Fibroblast of skin of back (primary cell): Measurements from ENCODE around the gene STEAP2.
A peak's percentile ranks its signal among the peaks of the same experiment; 100 is the strongest.

Experiments used
- DNase-seq: peaks from one replicate; pipeline ENCODE4 v3.0.0-alpha.2; 2013

The STEAP2 gene

DNA sequence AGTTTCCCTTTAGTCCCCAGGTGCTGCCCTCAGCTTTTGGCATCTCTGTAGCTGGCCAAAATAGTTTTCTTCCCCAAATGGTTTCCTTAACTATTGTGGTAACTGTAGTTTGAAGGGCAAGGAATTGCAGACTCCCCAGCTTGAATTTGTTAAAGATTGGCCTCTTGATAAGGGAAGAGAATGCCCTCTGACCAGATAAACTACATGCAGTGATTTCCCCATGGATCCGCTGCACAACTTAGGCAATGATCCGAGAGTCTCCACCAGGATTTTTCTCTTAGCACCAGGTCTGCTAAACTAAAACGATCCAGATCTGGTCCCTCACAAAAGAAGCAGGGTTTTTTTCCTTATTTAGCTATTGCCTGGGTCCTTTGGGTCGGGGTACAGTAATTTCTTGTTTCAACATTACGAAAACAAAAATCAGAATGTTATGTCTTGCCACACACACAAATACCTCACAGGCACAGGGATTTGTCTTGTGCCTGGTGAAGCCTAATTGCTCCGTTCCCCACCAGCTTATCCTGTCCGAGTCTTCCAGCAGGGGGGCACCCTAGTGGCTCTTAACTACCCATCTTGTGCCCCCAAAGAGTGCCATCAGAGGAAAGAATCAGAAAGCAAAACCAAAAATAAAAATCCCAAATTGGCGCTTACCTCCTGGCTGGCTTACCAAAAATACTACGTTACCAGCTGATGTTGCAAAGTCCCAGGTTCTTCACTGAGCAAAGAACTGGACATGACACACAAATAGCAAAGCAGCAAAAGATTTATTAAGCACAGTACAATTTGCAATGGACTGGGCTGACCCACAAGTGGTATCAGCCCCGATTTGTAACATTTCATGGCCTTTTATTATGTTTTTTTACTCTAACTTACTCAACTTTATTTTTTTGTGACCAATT lies 16.4 kb upstream of the STEAP2 start:
- no peak for DNase-seq

DNA sequence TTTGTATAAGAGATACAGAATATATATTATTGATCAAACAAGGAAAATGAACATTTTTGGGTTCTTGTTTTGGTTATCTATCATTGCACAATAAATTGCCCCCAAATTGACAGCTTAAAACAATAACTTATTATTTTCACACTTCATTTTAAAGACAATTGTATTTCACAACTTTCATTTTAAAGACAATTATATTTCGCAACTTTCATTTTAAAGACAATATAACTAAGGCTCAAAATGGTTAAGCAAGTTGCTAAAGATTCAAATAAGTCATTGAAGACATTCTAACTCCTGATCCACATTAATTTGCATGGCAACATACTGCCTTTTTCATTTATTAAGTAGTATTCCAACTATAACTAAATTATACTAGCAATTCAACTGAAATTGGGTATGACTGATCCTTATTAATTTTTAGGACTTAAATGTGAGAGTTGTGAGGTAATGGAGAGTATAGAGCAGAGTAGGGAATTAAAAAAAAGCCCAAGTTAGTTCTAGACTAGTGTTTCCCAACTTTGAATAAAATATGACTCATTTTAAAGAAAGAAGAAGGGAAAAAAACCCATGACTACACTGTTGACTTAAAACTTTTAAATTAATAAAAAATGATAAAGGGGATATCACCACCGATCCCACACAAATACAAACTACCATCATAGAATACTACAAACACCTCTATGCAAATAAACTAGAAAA lies 9.9 kb upstream of the STEAP2 start:
- DNase-seq: no peak

DNA sequence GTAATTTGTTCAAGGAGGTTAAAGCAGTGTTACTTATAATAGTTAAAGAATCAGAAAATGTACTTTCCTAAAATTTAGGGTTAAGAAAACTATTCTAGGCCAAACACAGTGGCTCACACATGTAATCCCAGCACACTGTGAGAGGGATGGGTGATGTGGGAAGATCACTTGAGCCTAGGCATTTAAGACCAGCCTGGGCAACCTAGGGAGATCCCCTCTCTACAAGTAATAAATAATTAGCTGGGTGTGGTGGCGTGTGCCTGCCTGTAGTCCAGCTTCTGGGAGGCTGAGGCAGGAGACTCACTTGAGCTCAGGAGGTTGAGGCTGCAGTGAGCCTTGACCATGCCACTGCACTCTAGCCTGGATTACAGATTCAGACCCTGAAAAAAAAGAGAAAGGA lies 3.6 kb upstream of the STEAP2 start:
- no peak for DNase-seq

DNA sequence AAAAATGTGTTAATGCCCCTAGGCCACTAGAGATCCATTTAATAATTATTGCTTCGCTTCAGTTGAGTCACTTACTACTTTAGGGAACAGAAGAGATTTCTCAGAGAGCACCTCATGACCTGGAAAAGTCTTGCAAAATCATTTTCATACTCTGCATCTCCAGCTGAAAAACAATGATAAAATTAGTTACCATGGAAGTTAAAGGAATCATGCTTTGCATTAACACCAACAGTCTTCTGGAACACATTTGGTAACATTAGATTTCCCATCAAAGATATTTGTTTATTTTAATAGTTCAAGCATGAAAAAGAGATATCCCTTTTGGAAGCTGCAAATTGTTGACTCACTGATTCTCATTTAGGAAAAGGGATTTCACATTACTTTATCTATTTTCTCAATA lies 1.8 kb upstream of the STEAP2 start:
- DNase-seq: no peak

DNA sequence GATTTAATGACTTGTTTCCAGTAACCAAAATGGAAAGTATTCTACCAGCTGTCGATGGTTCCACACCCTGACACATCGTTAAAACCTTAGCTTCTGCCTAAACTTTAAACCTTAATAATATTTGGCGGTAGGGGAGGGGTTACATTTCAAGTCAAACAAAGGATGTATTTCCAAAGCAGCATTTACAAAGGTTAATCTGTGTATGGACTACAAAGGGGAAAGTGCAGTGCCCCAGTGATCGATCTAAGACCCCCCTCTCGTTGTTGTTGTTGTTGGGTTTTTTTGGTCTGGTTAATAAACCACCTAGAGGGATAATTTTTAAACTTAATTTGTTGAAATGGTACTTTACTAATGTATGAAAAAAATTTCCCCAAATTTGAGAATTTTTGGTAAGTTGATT lies 1.1 kb upstream of the STEAP2 start:
- DNase-seq: no peak

DNA sequence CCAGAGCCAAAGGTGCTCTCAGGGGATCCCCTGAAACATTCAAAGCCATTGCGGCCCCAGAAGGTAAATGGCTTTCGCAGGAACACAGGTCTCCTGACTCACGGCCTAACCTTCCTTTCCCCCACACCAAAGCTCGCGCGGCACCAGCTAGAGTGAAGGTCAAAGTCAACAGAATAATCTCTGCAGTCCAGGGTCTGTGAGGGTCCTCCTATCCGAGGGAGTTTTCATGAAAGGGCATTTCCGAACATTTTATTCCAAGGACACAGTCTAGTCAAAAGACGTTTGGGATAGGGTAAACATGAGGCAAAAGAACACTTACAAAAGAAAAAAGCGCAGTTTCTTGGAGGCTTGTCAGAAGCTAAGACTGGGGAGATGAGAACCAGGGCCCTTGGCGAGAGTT lies 559 bp upstream of the STEAP2 start:
- DNase-seq: peak; percentile 2

DNA sequence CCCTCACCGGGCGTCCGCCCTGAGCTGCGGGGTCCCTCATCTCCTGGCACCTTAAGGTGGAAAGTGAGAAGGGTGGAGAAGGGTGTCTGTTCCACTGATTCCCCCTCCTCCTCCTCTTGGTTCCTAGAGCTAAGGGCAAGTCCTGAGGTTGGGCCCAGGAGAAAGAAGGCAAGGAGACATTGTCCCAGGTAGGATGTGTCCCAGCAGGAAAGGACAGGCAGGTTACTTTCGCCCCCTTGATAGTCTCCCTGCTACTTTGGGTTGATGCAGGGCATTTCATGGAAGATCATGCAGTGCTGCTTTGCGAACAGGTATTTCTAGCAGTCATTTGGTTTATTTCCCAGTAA lies 582 bp downstream of the STEAP2 start:
- no peak for DNase-seq

DNA sequence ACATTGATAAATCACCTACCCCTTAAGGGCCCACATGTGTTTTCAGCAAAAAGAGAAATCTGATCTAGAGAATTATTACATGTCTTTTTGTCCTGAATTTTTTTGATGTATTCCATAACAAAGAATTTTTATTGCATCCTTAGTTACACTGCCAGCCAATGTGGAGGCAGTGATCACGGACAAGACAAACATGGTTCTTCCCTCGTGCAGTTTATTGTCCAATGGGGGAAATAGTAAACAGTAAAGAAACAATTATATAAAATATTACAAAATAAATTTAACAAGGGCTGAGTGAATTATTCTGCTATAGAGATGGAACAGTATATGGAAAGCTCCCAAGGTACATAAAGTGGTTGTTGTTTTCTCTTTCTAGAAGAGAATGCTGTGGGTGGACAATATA lies 2.0 kb downstream of the STEAP2 start:
- no peak for DNase-seq

DNA sequence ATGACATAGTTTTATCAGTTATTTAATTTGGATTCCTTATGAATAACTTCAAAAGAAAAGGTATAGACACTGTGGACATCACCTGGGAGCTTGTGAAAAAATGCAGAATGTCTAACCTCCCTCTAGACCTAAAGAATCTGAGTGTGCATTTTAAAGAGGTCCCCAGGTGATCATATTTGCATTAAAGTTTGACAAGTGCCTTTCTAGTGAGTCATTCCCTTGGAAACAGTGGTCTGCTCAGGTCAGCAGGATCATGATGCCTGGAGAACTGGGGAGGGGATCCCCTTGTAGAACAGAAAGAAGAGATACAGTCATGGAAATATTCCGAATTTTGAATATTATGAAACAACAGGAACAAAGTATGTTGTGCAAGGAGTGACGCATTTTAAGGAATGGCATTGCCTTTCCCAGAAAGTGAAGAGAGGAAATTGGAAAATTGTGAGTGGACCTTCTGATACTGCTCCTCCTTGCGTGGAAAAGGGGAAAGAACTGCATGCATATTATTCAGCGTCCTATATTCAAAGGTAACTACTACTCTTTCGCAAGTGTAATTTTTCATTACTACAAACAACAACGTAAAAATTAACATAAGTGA lies 4.6 kb downstream of the STEAP2 start:
- no peak for DNase-seq

DNA sequence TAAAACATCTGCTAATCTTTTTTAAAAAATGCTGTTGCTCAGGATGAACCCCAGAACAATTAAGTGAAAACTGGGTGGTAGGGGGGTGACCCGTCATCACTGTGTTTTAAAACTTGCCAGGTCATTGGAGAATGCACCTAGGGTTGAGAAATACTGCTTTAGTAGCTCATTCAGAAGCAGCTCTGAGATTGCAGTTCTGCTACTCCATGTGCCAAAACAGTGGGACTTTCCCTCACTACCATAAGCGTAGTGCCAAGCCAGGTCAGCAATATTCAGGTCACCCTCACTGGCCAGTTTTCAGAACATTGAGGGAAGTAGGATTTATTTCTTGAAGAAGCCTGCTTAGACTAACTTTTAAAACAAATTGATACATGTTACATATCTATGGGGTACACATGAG lies 5.2 kb downstream of the STEAP2 start:
- no peak for DNase-seq

DNA sequence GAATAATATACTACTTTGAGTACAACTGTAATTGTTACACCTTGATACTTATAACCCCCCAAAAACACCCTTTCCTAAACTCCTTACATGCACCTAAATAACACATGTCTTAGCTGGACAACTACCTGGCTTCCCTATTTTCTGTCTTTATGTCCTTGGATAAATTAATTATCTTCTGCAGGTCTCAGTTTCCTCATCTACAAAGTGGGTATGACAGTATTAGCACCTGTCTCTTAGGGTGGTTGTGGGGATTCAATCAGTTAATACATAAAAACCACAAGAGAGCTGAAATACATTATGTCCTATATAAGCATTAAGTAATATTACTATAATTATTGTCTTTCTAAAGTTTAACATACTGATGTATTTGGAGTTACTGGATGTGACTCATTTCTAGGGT lies 10.8 kb downstream of the STEAP2 start:
- DNase-seq: no peak

DNA sequence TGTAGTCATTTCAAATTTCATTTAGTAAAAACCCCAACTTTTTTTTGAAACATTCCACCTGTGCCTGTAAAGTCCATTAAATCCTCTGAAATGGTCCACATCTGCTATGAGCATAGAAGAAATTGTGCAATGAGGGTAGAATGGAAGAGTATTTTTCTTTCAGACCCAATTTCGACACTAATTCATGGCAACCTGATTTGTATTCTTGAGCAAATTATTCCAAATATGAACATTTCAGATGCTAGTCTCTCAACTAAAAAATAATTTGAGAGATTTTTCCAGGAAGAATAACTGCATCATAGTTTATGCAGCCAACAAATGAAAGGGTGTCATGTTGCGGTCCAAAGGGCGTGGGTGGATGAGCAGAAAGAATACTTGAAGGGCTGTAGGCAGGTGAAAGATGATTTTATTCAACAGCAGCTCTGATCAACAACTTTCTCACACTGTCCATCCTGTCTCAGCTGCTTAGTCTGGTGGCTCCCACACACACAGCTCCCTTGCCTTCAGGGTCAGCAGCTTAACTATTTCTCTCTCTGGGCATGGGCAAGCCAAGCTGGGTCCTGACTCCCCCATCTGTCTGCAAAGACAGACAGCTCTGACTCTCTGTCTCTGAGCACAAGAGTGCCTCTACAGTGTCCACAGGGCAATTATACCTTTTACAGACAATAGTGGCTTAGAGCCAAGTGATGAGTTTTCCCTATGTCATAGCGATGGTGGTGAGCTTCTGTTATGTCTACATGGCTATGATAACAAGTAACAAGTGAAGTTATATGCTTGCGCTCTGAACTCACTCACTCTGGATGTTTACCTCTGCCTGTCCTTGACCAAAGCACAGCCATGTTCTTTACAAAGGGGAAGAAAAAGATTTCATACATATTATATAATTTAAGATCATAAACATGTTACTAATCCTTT lies 11.5 kb downstream of the STEAP2 start:
- DNase-seq: no peak

DNA sequence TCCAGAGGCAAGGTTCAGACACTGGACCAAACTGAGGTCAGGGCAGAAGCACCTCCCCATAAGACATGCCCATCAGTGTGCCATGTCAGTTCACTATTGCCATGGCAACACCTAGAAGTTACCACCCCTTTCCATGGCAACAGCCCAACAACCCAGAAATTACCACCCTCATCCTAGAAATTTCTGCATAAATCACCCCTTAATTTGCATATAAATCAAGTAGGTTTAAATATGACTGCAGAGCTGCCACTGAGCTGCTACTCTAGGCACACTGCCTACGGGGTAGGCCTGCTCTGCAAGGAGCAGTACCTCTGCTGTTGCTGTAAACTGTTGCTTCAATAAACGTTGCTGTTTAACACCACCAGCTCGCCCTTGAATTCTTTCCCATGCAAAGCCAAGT lies 12.7 kb downstream of the STEAP2 start:
- DNase-seq: no peak

DNA sequence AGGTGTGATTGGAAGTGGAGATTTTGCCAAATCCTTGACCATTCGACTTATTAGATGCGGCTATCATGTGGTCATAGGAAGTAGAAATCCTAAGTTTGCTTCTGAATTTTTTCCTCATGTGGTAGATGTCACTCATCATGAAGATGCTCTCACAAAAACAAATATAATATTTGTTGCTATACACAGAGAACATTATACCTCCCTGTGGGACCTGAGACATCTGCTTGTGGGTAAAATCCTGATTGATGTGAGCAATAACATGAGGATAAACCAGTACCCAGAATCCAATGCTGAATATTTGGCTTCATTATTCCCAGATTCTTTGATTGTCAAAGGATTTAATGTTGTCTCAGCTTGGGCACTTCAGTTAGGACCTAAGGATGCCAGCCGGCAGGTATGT lies 13.6 kb downstream of the STEAP2 start:
- DNase-seq: no peak

DNA sequence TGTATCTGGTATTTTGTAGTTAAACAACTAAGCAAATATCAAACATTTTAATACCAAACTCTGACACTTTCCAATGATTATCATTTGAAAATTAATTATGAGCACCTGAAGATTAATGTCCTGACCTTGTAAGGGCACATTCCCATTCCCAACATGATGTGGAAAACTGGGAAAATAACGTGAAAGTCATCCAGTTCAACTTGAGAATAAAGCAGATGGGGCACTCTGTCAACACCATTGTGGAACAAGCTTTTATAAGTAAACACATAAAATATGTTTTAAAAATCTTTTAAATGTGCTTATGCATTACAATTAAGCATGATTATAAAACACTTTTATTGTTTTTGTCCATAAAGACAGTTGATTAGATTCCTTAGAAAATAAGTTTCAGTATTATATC lies 14.1 kb downstream of the STEAP2 start:
- no peak for DNase-seq

DNA sequence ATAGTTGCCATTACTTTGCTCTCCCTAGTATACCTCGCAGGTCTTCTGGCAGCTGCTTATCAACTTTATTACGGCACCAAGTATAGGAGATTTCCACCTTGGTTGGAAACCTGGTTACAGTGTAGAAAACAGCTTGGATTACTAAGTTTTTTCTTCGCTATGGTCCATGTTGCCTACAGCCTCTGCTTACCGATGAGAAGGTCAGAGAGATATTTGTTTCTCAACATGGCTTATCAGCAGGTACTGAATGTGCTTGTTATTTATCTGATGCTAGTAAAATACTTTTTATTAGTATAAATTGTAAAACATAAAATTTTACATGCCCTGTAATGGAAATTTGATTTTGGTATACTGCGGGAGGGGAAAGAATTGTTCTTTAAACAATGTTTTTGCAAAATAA lies 15.7 kb downstream of the STEAP2 start:
- no peak for DNase-seq

DNA sequence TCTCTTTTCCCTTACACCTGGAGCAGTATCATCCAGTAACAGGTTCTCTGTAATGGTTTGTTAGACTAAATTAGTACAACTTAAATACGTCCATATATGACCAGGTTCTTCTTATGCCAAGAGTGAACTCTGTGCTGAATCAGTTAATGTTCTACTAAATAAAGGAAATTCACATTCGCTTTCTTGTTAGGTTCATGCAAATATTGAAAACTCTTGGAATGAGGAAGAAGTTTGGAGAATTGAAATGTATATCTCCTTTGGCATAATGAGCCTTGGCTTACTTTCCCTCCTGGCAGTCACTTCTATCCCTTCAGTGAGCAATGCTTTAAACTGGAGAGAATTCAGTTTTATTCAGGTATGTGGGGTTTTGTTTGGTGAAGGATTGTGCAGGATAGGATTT lies 18.1 kb downstream of the STEAP2 start:
- DNase-seq: no peak

DNA sequence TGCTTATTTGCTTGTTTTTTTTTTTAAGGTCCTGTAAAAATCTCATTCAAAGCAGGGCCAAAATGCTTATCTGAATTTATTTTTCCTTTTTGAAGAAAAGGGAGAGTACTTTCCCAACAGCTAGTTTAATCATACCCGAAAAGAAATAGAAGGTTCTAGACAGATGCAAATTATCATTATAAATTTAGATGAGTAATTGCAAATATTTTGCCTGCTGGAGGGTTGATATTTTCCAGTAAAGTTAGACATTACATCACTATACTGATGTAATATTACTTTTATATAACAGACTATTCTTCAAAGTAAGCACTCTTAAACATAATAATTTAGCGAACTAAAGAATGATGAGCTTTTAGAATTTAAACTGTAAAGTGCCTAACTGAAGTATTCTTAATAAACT lies 19.3 kb downstream of the STEAP2 start:
- DNase-seq: no peak

DNA sequence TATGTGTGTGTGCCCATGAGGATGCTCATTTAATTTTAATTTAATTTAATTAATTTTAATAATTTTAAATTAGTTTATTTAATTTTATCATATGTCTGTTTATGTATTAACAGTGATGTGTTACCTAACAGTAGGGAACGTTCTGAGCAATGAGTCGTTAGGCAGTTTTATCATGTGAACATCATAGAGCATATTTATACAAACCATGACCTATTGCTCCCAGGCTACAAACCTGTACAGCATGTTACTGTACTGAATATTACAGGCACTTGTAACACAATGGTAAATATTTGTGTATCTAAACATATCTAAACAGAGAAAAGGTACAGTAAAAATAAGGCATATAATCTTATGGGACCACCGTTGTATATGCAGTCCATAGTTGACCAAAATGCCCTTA lies 19.8 kb downstream of the STEAP2 start:
- no peak for DNase-seq

DNA sequence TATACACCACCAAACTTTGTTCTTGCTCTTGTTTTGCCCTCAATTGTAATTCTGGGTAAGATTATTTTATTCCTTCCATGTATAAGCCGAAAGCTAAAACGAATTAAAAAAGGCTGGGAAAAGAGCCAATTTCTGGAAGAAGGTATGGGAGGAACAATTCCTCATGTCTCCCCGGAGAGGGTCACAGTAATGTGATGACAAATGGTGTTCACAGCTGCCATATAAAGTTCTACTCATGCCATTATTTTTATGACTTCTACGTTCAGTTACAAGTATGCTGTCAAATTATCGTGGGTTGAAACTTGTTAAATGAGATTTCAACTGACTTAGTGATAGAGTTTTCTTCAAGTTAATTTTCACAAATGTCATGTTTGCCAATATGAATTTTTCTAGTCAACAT lies 20.9 kb downstream of the STEAP2 start:
- no peak for DNase-seq

DNA sequence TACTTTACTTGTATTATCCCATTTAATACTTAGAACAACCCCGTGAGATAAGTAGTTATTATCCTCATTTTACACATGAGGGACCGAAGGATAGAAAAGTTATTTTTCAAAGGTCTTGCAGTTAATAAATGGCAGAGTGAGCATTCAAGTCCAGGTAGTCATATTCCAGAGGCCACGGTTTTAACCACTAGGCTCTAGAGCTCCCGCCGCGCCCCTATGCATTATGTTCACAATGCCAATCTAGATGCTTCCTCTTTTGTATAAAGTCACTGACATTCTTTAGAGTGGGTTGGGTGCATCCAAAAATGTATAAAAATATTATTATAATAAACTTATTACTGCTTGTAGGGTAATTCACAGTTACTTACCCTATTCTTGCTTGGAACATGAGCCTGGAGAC lies 22.0 kb downstream of the STEAP2 start:
- DNase-seq: no peak

DNA sequence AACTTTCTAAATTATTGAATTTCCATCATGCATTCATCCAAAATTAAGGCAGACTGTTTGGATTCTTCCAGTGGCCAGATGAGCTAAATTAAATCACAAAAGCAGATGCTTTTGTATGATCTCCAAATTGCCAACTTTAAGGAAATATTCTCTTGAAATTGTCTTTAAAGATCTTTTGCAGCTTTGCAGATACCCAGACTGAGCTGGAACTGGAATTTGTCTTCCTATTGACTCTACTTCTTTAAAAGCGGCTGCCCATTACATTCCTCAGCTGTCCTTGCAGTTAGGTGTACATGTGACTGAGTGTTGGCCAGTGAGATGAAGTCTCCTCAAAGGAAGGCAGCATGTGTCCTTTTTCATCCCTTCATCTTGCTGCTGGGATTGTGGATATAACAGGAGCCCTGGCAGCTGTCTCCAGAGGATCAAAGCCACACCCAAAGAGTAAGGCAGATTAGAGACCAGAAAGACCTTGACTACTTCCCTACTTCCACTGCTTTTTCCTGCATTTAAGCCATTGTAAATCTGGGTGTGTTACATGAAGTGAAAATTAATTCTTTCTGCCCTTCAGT lies 25.3 kb downstream of the STEAP2 start:
- DNase-seq: no peak

DNA sequence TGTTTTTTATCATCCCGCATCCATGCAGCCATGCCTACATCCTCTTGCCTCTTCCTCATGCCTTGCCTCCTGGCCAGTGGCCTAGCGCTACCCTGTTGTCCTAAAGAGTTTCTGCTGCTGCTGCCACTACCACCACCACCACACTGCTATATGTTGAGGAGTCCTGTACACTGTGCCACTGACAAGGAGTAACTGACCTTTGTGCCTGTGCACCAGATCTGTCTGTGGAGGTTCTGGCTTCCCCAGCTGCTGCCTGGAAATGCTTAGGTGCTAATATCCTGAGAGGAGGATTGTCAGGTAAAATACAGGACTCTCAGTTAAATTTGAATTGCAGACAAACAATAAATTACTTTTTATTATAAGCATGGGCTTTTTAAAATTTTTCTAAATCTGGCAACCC lies 26.5 kb downstream of the STEAP2 start:
- DNase-seq: no peak
